Stimulated activated CD4-positive, alpha-beta T cell treated with anti-CD3 and anti-CD28 coated beads, Interleukin-1b, Interleukin-23, amount 100 ng/mL, for 24 hours (primary cell): ENCODE measurements around the gene ROR2.
"Not testable (repeated sequence)": the region's sequence is repeated elsewhere in the genome, so short reads cannot be mapped to it uniquely, and the experiment has no call there.

ENCODE experiments used
- DNase-seq, 4 experiments: peaks; one replicate each; pipeline ENCODE4 v3.0.0-alpha.2; 2020; ENCODE audit warnings: low read depth in 4 of 4, low spot score in 1 of 4

ROR2 gene

GRCh38 chr9:91949946-91950664 lies at the start of gene ROR2:
TSS of gene ROR2 (minus strand) at chr9:91950228.
- DNase-seq, result peak in 3 of 4 experiments; percentile 10 to 41 (median 21)

- DNase-seq, result no peak
These were observed 45.1 kb upstream of the ROR2 start for GRCh38 chr9:91995000-91995655.

- no peak for DNase-seq
These were observed 44.4 kb upstream of the ROR2 start for GRCh38 chr9:91994422-91994821.

- no peak for DNase-seq
These were observed 42.5 kb upstream of the ROR2 start for GRCh38 chr9:91992461-91993041.

- no peak for DNase-seq
These were observed 41.8 kb upstream of the ROR2 start for GRCh38 chr9:91991721-91992341.

GRCh38 chr9:91986248-91986647 lies 36.2 kb upstream of the ROR2 start:
- DNase-seq, result no peak

GRCh38 chr9:91985692-91986091 lies 35.7 kb upstream of the ROR2 start:
- no peak for DNase-seq

GRCh38 chr9:91978740-91979414 lies 28.8 kb upstream of the ROR2 start:
- DNase-seq, result no peak

GRCh38 chr9:91975254-91975653 lies 25.2 kb upstream of the ROR2 start:
- not testable (repeated sequence) for DNase-seq

GRCh38 chr9:91972711-91973110 lies 22.7 kb upstream of the ROR2 start:
- no peak for DNase-seq

- no peak for DNase-seq
These were observed 22.1 kb upstream of the ROR2 start for GRCh38 chr9:91972076-91972626.

- DNase-seq, result no peak
These were observed 17.2 kb upstream of the ROR2 start for GRCh38 chr9:91967259-91967658.

- no peak for DNase-seq
These were observed 16.5 kb upstream of the ROR2 start for GRCh38 chr9:91966503-91966902.

GRCh38 chr9:91963711-91964240 lies 13.7 kb upstream of the ROR2 start:
- no peak for DNase-seq

- DNase-seq, result no peak
These were observed 10.3 kb upstream of the ROR2 start for GRCh38 chr9:91960367-91960766.

- no peak for DNase-seq
These were observed 8.1 kb upstream of the ROR2 start for GRCh38 chr9:91958174-91958573.

- DNase-seq, result no peak
These were observed 4.9 kb upstream of the ROR2 start for GRCh38 chr9:91954841-91955471.

GRCh38 chr9:91953718-91954117 lies 3.7 kb upstream of the ROR2 start:
- no peak for DNase-seq

- DNase-seq, result no peak
These were observed 2.0 kb upstream of the ROR2 start for GRCh38 chr9:91951944-91952520.

GRCh38 chr9:91949392-91949945 lies 559 bp downstream of the ROR2 start:
- DNase-seq, result no peak
